Measurements from ENCODE around the gene SPTAN1.
A peak's percentile ranks its signal among the peaks of the same experiment; 100 is the strongest.

SPTAN1 gene

GRCh38 chr9:128554155-128554862 lies 1.9 kb downstream of the SPTAN1 start:
- TF ChIP-seq POLR2A (IDR thresholded peaks at IDR 0.05; ENCODE audit: low read depth, low read length) (0 out of 2 replicates have a peak, but pooled peaks have one; percentile 35), POLR2AphosphoS5 (IDR thresholded peaks at IDR 0.05; ENCODE audit: low read depth, low read length) (no peak), TAF1 (IDR thresholded peaks at IDR 0.05; ENCODE audit: borderline replicate concordance, low read depth, low read length) (no peak)
- FAIRE-seq (no peak), DNase-seq (ENCODE audit: insufficient read length) (no peak)

GRCh38 chr9:128555180-128555721 lies 2.9 kb downstream of the SPTAN1 start:
- no peak for TF ChIP-seq TAF1 (IDR thresholded peaks at IDR 0.05; ENCODE audit: borderline replicate concordance, low read depth, low read length)
- TF ChIP-seq POLR2A (IDR thresholded peaks at IDR 0.05; ENCODE audit: low read depth, low read length): no peak
- TF ChIP-seq POLR2AphosphoS5 (IDR thresholded peaks at IDR 0.05; ENCODE audit: low read depth, low read length): no peak
- FAIRE-seq: no peak
- no peak for DNase-seq (ENCODE audit: insufficient read length)

GRCh38 chr9:128556276-128556675 lies 3.9 kb downstream of the SPTAN1 start:
- no peak for FAIRE-seq
- no peak for TF ChIP-seq POLR2A (IDR thresholded peaks at IDR 0.05; ENCODE audit: low read depth, low read length)
- no peak for TF ChIP-seq TAF1 (IDR thresholded peaks at IDR 0.05; ENCODE audit: borderline replicate concordance, low read depth, low read length)
- TF ChIP-seq POLR2AphosphoS5 (IDR thresholded peaks at IDR 0.05; ENCODE audit: low read depth, low read length): no peak
- DNase-seq (ENCODE audit: insufficient read length): no peak

- no peak for FAIRE-seq
- TF ChIP-seq POLR2AphosphoS5 (IDR thresholded peaks at IDR 0.05; ENCODE audit: low read depth, low read length) (no peak), TAF1 (IDR thresholded peaks at IDR 0.05; ENCODE audit: borderline replicate concordance, low read depth, low read length) (no peak), POLR2A (IDR thresholded peaks at IDR 0.05; ENCODE audit: low read depth, low read length) (no peak)
- DNase-seq (ENCODE audit: insufficient read length): no peak
Measured at GRCh38 chr9:128556926-128557634, 4.7 kb downstream of the SPTAN1 start.

GRCh38 chr9:128558431-128559310 lies 6.3 kb downstream of the SPTAN1 start:
- TF ChIP-seq POLR2A (IDR thresholded peaks at IDR 0.05; ENCODE audit: low read depth, low read length): no peak
- no peak for TF ChIP-seq POLR2AphosphoS5 (IDR thresholded peaks at IDR 0.05; ENCODE audit: low read depth, low read length)
- TF ChIP-seq TAF1 (IDR thresholded peaks at IDR 0.05; ENCODE audit: borderline replicate concordance, low read depth, low read length): no peak
- no peak for FAIRE-seq

GRCh38 chr9:128565578-128565977 lies 13.2 kb downstream of the SPTAN1 start:
- DNase-seq (ENCODE audit: insufficient read length) (no peak), FAIRE-seq (no peak)
- TF ChIP-seq POLR2AphosphoS5 (IDR thresholded peaks at IDR 0.05; ENCODE audit: low read depth, low read length) (no peak), POLR2A (IDR thresholded peaks at IDR 0.05; ENCODE audit: low read depth, low read length) (no peak), TAF1 (IDR thresholded peaks at IDR 0.05; ENCODE audit: borderline replicate concordance, low read depth, low read length) (no peak)

More at GRCh38 chr9:128558431-128559310, 6.3 kb downstream of the SPTAN1 start:
- DNase-seq (ENCODE audit: insufficient read length): peak; percentile 31

GRCh38 chr9:128568470-128569078 lies 16.2 kb downstream of the SPTAN1 start:
- TF ChIP-seq TAF1 (IDR thresholded peaks at IDR 0.05; ENCODE audit: borderline replicate concordance, low read depth, low read length): no peak
- no peak for TF ChIP-seq POLR2A (IDR thresholded peaks at IDR 0.05; ENCODE audit: low read depth, low read length)
- no peak for TF ChIP-seq POLR2AphosphoS5 (IDR thresholded peaks at IDR 0.05; ENCODE audit: low read depth, low read length)
- no peak for FAIRE-seq

GRCh38 chr9:128575469-128575868 lies 23.1 kb downstream of the SPTAN1 start:
- no peak for DNase-seq (ENCODE audit: insufficient read length)
- no peak for FAIRE-seq
- no peak for TF ChIP-seq TAF1 (IDR thresholded peaks at IDR 0.05; ENCODE audit: borderline replicate concordance, low read depth, low read length)
- no peak for TF ChIP-seq POLR2A (IDR thresholded peaks at IDR 0.05; ENCODE audit: low read depth, low read length)
- no peak for TF ChIP-seq POLR2AphosphoS5 (IDR thresholded peaks at IDR 0.05; ENCODE audit: low read depth, low read length)

More at GRCh38 chr9:128568470-128569078, 16.2 kb downstream of the SPTAN1 start:
- DNase-seq (ENCODE audit: insufficient read length): no peak

GRCh38 chr9:128575916-128576315 lies 23.5 kb downstream of the SPTAN1 start:
- DNase-seq (ENCODE audit: insufficient read length) (no peak), FAIRE-seq (no peak)
- TF ChIP-seq TAF1 (IDR thresholded peaks at IDR 0.05; ENCODE audit: borderline replicate concordance, low read depth, low read length) (no peak), POLR2AphosphoS5 (IDR thresholded peaks at IDR 0.05; ENCODE audit: low read depth, low read length) (no peak), POLR2A (IDR thresholded peaks at IDR 0.05; ENCODE audit: low read depth, low read length) (no peak)

GRCh38 chr9:128577206-128577605 lies 24.8 kb downstream of the SPTAN1 start:
- FAIRE-seq (no peak), DNase-seq (ENCODE audit: insufficient read length) (no peak)
- TF ChIP-seq TAF1 (IDR thresholded peaks at IDR 0.05; ENCODE audit: borderline replicate concordance, low read depth, low read length) (no peak), POLR2A (IDR thresholded peaks at IDR 0.05; ENCODE audit: low read depth, low read length) (no peak), POLR2AphosphoS5 (IDR thresholded peaks at IDR 0.05; ENCODE audit: low read depth, low read length) (no peak)

Data from GM12892 (cell line).